Measurements from ENCODE around the gene GLTPD2. TPM values are rescaled to one million over a fixed set of nuclear protein-coding genes. Genes with fewer than 3 reads are reported as not detected.

Gene GLTPD2
- 11.8 and 15.6 TPM in 2 replicates for total RNA-seq (2022)
- percentile 51 among the genes with signal in this experiment for Bru-seq, nascent RNA
- percentile 53 among the genes with signal in this experiment for BruChase-seq, experiment 1, labeled RNA remaining after a 2-hour chase
- percentile 68 among the genes with signal in this experiment for BruChase-seq, experiment 2, labeled RNA remaining after a 6-hour chase
- long read RNA-seq, transcript GLTPD2-201 (4 exons, 1,023 nt) = major isoform, 8 of 35 reads
- long read RNA-seq, partial matches to known transcripts = 17 of 35 reads
- long read RNA-seq, other reads (novel, unspliced or antisense) = 10 of 35 reads

DNA sequence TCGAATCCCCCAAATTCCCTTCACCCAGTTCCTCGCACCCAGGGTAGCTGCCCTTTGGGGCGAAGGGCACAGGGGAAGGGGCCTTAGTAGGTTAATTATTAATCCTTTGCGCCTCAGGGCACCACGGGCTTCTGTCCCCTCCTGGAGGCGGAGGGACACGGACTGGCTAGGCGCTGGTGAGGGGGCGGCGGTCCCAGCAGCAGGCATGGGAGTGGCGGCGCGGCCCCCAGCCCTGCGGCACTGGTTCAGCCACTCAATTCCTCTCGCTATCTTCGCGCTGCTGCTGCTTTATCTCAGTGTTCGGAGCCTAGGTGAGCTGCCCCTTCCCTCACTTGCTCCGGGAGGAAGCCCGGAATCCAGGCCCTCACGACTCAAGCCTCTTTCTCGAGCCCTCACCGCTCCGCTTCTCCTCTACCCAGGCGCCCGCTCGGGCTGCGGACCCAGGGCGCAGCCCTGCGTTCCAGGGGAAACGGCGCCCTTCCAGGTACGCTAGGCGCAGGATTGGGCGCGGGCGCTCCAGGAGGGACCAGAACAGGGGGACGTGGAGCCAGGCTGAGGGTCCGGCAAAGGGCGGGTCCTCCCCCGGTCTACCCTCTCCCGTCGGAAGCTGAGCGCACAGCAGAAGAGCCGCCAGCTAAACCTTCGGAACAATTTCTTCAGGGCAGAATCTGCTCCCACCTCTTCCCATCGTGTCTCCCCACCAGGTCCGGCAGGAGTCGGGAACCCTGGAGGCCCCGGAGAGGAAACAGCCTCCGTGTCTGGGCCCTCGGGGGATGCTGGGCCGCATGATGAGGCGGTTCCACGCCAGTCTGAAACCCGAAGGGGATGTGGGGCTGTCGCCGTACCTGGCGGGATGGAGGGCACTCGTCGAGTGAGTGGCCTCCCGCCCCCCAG lies at the start of gene GLTPD2:
Gene GLTPD2, plus strand, starts transcription at position 158 of the 894 bp plus-strand sequence. Its CDS starts 48 bp downstream, at position 206.
- DNase-seq = peak; percentile 80 to 83
- peak within 1 kb of the TSS; percentile 90 for H3K4me3 Mint-ChIP-seq (ENCODE audit: unreplicated experiment)
- peak within 1 kb of the TSS; percentile 86 for H3K27ac Mint-ChIP-seq (ENCODE audit: unreplicated experiment)
- peaks cover 15% of the 10 kb centered on the region for H3K36me3 Mint-ChIP-seq (ENCODE audit: insufficient read depth, unreplicated experiment)
- POLR2A ChIA-PET = interaction anchor here (0.9 to 1.5 kb wide), 4 partner anchors 18 to 179 kb away, joined by 3 read pairs; partner anchors contain the start of genes ARRB2 and TM4SF5
- Histone ChIP-seq H3K27me3 (replicated peaks; ENCODE audit: control insufficient read depth, insufficient read depth, low read length) (no peaks in the 10 kb centered on the region), H3K4me3 (ENCODE audit: low read depth, low read length) (peak within 1 kb of the TSS; percentile 70), H3K4me1 (peaks cover 10% of the 10 kb centered on the region), H3K9me3 (no peaks in the 10 kb centered on the region), H3K36me3 (ENCODE audit: control insufficient read depth, insufficient read depth, low read length) (no peaks in the 10 kb centered on the region)
- H3K4me1 Mint-ChIP-seq (ENCODE audit: low read depth, unreplicated experiment) = peaks cover 6% of the 10 kb centered on the region
- no peaks in the 10 kb centered on the region for H3K27me3 Mint-ChIP-seq (ENCODE audit: insufficient read depth, unreplicated experiment)
- intact Hi-C loops (cut with micrococcal nuclease; ENCODE audit: unreplicated experiment) = loop anchor here (1.0 kb wide), 1 partner anchor 11 kb away; no protein-coding TSS in a partner anchor
- CTCF ChIA-PET = interaction anchor here (0.6 to 4.0 kb wide), 10 partner anchors 10 to 368 kb away, joined by 3 to 31 read pairs (median 10); partner anchors contain the start of genes ARRB2, MED11, PLD2 and SPAG7
- H3K9me3 Mint-ChIP-seq (ENCODE audit: unreplicated experiment) = no peaks in the 10 kb centered on the region
- TSS peak; percentile 88 for BruUV-seq (replicated peaks)
- TF ChIP-seq, protein P1, sequence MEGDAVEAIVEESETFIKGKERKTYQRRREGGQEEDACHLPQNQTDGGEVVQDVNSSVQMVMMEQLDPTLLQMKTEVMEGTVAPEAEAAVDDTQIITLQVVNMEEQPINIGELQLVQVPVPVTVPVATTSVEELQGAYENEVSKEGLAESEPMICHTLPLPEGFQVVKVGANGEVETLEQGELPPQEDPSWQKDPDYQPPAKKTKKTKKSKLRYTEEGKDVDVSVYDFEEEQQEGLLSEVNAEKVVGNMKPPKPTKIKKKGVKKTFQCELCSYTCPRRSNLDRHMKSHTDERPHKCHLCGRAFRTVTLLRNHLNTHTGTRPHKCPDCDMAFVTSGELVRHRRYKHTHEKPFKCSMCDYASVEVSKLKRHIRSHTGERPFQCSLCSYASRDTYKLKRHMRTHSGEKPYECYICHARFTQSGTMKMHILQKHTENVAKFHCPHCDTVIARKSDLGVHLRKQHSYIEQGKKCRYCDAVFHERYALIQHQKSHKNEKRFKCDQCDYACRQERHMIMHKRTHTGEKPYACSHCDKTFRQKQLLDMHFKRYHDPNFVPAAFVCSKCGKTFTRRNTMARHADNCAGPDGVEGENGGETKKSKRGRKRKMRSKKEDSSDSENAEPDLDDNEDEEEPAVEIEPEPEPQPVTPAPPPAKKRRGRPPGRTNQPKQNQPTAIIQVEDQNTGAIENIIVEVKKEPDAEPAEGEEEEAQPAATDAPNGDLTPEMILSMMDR (IDR thresholded peaks at IDR 0.05; ENCODE audit: insufficient read depth in 1 of 2, low read depth in 1 of 2, low read length in 1 of 2, severe bottlenecking in 1 of 2, unreplicated experiment in 1 of 2) = no peak

DNA sequence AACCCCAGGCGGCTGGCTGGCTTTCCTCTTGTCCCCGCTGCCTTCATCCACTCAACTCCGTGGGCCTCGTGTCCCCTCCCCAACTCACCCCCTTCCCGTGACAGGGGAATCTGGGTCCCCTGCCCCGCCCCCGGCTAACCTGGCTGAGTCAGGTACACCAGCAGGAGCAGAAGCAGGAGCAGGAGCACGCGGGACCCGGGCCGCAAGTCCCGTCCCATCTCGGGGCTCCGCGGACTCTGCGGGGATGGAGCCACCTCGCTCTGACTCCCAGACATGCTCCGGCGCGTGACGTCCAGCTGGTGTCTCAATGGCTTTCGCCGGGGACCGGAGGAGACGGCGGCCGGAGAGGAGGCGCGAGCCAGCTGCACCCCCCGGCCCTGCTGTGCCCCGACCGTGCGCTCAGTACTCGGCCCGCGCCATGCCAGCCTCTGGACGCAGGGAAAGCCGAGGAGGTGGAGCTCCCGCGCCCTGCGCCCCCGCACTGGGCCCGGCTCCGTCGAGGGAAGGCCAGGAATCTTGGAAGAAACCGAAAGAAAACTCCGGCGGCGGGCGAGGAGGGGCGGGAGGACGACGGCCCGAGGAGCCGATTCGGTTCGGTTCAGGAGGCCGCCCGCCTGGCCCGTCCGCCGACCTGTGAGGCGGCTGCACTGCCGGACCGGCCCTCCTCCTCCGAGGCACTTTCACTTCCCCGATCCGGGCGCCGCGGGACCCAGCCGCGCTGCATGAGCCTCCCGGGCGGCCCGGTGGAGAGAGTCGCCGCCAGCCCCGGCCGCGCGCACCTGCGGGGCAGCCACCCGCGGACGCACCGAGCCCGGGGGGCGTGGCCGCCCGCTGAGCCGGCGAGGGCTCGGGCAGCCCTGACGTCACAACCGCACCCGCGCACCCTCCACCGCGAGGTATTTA lies 49.4 kb upstream of the GLTPD2 start, which contains the start of the genes CXCL16 and ZMYND15:
Gene CXCL16, minus strand, starts transcription at position 807 of the 903 bp plus-strand sequence. Its CDS starts 589 bp downstream, at position 218.
Gene ZMYND15, plus strand, starts transcription at position 712 of the 903 bp plus-strand sequence. CDS start 716 bp downstream, outside the sequence.
- no peaks in the 10 kb centered on the region for H3K9me3 Mint-ChIP-seq (ENCODE audit: unreplicated experiment)
- Histone ChIP-seq H3K4me1 (no peaks in the 10 kb centered on the region), H3K36me3 (ENCODE audit: control insufficient read depth, insufficient read depth, low read length) (no peaks in the 10 kb centered on the region), H3K4me3 (ENCODE audit: low read depth, low read length) (peak within 1 kb of the TSS; percentile 71), H3K9me3 (no peaks in the 10 kb centered on the region), H3K27me3 (replicated peaks; ENCODE audit: control insufficient read depth, insufficient read depth, low read length) (no peaks in the 10 kb centered on the region)
- peaks cover 8% of the 10 kb centered on the region for H3K4me1 Mint-ChIP-seq (ENCODE audit: low read depth, unreplicated experiment)
- peak within 1 kb of the TSS; percentile 90 for H3K27ac Mint-ChIP-seq (ENCODE audit: unreplicated experiment)
- no TSS peak for BruUV-seq (replicated peaks)
- peak; percentile 56 to 61 for DNase-seq
- H3K36me3 Mint-ChIP-seq (ENCODE audit: insufficient read depth, unreplicated experiment) = peaks cover 14% of the 10 kb centered on the region
- no peaks in the 10 kb centered on the region for H3K27me3 Mint-ChIP-seq (ENCODE audit: insufficient read depth, unreplicated experiment)
- CTCF ChIA-PET = interaction anchor here (1.0 to 1.4 kb wide), 2 partner anchors 29 to 50 kb away, joined by 3 to 13 read pairs; partner anchors contain the start of gene GLTPD2
- TF ChIP-seq, protein P1 (IDR thresholded peaks at IDR 0.05; ENCODE audit: insufficient read depth in 1 of 2, low read depth in 1 of 2, low read length in 1 of 2, severe bottlenecking in 1 of 2, unreplicated experiment in 1 of 2) = no peak
- POLR2A ChIA-PET = interaction anchor here (1.4 kb wide), 1 partner anchor 51 kb away, joined by 4 read pairs; no protein-coding TSS in a partner anchor
- peak within 1 kb of the TSS; percentile 93 for H3K4me3 Mint-ChIP-seq (ENCODE audit: unreplicated experiment)
- intact Hi-C loops (cut with micrococcal nuclease; ENCODE audit: unreplicated experiment) = no loop called here
